Measurements from ENCODE around the gene LRRC4C. TPM values are rescaled to one million over a fixed set of nuclear protein-coding genes. Genes with fewer than 3 reads are reported as not detected.

LRRC4C gene
- total RNA-seq, 2 donors from 2014 or later, result 0.42 TPM; not detected in 1

DNA sequence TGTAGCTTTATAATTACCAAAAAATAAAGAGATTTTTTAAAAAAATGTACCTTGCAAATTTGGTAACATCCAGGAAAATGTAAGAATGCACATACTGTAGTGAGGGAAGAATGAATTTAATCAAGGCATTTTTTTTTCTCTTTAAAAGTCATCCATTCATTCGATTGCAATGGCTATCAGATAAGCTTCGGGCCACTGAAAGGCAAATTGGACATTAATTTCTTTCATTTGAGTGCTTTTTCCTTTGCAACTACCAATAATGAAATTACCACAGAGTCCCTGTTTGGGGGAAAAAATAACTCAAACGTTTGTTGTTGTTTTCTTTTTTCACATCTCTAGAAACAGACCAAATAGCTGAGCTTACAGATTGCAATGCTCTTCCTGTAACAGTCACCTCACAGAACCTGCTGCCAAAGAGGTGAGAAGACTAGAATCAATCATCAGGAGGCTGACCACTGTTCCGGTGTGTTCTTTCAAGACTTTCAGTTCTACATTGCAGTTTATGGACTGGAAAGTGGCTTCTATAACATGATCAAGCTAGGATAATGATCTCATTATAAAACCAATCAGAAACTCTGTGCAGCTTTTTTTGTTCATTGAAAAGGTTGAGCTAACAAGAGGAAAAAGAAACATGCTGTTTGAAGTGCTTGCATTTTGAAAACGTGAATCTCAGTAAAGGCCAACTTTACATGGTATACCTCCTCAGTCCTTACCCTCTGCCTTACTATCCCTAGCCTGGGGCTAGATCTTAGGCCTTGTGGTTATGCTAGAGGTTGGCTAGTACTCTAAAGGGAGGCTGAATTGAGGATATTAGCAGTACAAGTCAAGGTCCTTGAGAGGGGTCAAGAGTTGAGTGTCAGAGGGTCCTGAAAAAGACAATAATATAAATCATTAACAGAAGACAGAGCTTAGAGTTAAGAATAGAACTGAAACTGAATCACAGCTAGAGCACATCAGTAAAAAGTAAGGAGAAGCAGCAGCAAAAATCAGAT, 1276.1 kb downstream of the LRRC4C start:
- no peaks in the 10 kb centered on the region for H3K27me3 ChIP-seq
- H3K4me3 ChIP-seq, result no peak overlapping the region
- intact Hi-C loops (cut with DNase I), result no loop called here
- H3K4me1 ChIP-seq, result no peaks in the 10 kb centered on the region
- TF ChIP-seq, protein P1, sequence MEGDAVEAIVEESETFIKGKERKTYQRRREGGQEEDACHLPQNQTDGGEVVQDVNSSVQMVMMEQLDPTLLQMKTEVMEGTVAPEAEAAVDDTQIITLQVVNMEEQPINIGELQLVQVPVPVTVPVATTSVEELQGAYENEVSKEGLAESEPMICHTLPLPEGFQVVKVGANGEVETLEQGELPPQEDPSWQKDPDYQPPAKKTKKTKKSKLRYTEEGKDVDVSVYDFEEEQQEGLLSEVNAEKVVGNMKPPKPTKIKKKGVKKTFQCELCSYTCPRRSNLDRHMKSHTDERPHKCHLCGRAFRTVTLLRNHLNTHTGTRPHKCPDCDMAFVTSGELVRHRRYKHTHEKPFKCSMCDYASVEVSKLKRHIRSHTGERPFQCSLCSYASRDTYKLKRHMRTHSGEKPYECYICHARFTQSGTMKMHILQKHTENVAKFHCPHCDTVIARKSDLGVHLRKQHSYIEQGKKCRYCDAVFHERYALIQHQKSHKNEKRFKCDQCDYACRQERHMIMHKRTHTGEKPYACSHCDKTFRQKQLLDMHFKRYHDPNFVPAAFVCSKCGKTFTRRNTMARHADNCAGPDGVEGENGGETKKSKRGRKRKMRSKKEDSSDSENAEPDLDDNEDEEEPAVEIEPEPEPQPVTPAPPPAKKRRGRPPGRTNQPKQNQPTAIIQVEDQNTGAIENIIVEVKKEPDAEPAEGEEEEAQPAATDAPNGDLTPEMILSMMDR (IDR thresholded peaks at IDR 0.05), result no peak
- no peak overlapping the region for H3K27ac ChIP-seq
- H3K9ac ChIP-seq (ENCODE audit: low read depth in 2 of 2, low read length in 2 of 2), result no peak overlapping the region
- H3K9me3 ChIP-seq, result no peaks in the 10 kb centered on the region
- H3K36me3 ChIP-seq, result no peaks in the 10 kb centered on the region
- no peak for DNase-seq

DNA sequence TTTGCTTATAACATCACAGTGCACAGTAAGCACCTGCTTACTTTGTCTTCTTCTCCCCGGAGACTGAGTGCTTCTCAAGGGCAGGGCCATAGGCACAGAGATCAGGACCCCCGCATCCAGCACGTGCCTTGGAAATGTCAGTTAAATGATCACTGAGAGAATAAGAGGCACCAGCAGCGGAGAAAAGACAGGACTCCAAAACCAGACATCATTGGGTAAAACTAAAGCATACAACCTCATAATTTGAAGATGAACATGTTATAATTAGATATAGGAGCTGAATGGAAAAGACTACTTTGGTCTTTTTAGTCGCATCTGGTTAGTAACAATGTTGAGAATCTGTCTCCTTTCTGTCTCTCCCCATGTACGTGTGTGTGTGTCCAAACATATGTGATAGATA, 1279.9 kb downstream of the LRRC4C start:
- Histone ChIP-seq H3K4me3 (no peak overlapping the region), H3K27ac (no peak overlapping the region), H3K27me3 (no peaks in the 10 kb centered on the region), H3K9me3 (no peaks in the 10 kb centered on the region), H3K36me3 (no peaks in the 10 kb centered on the region), H3K9ac (ENCODE audit: low read depth in 2 of 2, low read length in 2 of 2) (no peak overlapping the region), H3K4me1 (no peaks in the 10 kb centered on the region)
- TF ChIP-seq, protein P1 (IDR thresholded peaks at IDR 0.05), result no peak
- intact Hi-C loops (cut with DNase I), result no loop called here
- DNase-seq, result no peak

DNA sequence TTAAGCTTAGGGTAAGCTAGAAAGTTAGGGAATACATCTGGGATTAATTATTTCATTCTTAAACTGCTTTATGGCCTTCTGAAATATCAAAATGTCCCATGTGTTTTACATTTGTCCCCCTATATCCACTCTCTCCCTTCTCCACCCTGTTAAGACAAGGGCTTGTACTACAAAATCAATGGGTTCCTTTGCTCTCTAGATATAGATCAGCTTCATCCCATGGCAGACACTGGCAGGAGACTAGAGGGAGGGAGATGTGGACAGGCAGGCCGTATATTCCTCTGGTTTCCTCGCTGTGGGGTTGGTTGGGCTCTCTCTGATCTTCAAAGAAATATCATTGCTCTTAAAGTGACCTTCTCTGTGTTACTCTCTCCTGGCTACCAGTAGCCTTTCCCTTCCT, 1281.0 kb downstream of the LRRC4C start:
- Histone ChIP-seq H3K27ac (no peak overlapping the region), H3K9me3 (no peaks in the 10 kb centered on the region), H3K9ac (ENCODE audit: low read depth in 2 of 2, low read length in 2 of 2) (no peak overlapping the region), H3K27me3 (no peaks in the 10 kb centered on the region), H3K4me1 (no peaks in the 10 kb centered on the region), H3K36me3 (no peaks in the 10 kb centered on the region), H3K4me3 (no peak overlapping the region)
- DNase-seq, result no peak
- TF ChIP-seq, protein P1 (IDR thresholded peaks at IDR 0.05), result no peak
- intact Hi-C loops (cut with DNase I), result no loop called here

DNA sequence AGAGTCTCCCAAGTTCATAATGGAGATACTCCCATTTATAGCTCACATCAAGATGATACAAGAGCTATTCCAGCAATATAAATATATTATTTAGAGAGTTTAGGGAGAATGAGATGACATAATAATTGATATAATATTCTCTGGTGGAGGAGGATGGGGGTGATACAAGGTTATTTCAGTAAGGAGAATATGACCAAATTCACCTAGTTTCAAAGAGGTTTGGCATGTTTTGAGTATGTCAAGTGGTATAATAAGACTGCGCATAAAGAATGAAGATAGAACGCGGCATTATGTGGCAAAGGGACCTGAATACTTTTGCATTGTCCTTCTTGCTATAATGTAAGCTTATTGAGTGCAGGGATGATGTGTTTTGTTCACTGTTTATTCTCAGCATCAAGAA, 1283.5 kb downstream of the LRRC4C start:
- H3K27me3 ChIP-seq, result no peaks in the 10 kb centered on the region
- H3K4me1 ChIP-seq, result no peaks in the 10 kb centered on the region
- no peaks in the 10 kb centered on the region for H3K36me3 ChIP-seq
- TF ChIP-seq, protein P1 (IDR thresholded peaks at IDR 0.05), result no peak
- DNase-seq, result no peak
- no peaks in the 10 kb centered on the region for H3K9me3 ChIP-seq
- H3K4me3 ChIP-seq, result no peak overlapping the region
- H3K27ac ChIP-seq, result no peak overlapping the region
- intact Hi-C loops (cut with DNase I), result no loop called here
- no peak overlapping the region for H3K9ac ChIP-seq (ENCODE audit: low read depth in 2 of 2, low read length in 2 of 2)

DNA sequence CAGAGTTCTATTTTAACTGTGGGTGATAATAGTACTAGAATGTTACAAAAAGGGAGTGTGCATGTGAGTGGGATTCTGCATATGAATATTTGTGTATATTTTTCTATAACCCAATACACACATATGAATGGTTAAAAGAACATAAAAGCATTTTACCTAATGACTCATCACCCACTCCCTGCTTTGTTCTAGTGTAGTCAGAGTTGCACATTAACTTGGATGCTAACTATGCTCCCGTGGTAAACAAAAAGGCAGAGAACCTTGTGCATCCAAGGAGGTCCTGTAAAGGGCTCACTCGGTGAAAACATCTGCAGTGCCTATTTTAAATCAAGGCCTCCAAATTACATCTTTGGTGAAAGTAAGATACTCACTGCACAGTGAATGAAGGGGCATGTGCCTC, 1289.4 kb downstream of the LRRC4C start:
- no peaks in the 10 kb centered on the region for H3K9me3 ChIP-seq
- no peak for DNase-seq

More for the DNA sequence above, 1289.4 kb downstream of the LRRC4C start:
- intact Hi-C loops (cut with DNase I), result no loop called here
- Histone ChIP-seq H3K36me3 (no peaks in the 10 kb centered on the region), H3K27ac (no peak overlapping the region), H3K4me3 (no peak overlapping the region), H3K9ac (ENCODE audit: low read depth in 2 of 2, low read length in 2 of 2) (no peak overlapping the region), H3K4me1 (no peaks in the 10 kb centered on the region), H3K27me3 (no peaks in the 10 kb centered on the region)
- TF ChIP-seq, protein P1 (IDR thresholded peaks at IDR 0.05), result no peak
